Parathyroid adenoma (tissue), 2 donors: ENCODE measurements around the gene ENO1.
A peak's percentile ranks its signal among the peaks of the same experiment; 100 is the strongest.

ENCODE experiments used
- H2AFZ ChIP-seq: fragments of 300-600 bp; sonication (generic); one replicate; pipeline ENCODE4 v1.7.0; 2017; ENCODE audit warnings: antibody characterized with exemption, mild to moderate bottlenecking
- H3K27ac ChIP-seq: fragments of 300-600 bp; sonication (generic); one replicate; pipeline ENCODE4 v1.7.0; 2017
- H3K27me3 ChIP-seq: fragments of 300-600 bp; sonication (generic); one replicate; pipeline ENCODE4 v1.7.0; 2017; ENCODE audit warnings: low read length; ENCODE audit not compliant: control insufficient read depth, insufficient read depth
- H3K36me3 ChIP-seq: fragments of 300-600 bp; sonication (generic); one replicate; pipeline ENCODE4 v1.7.0; 2017; ENCODE audit warnings: low read length; ENCODE audit not compliant: control insufficient read depth, insufficient read depth
- H3K4me1 ChIP-seq: fragments of 300-600 bp; sonication (generic); one replicate; pipeline ENCODE4 v1.7.0; 2017; ENCODE audit warnings: control low read depth
- H3K4me2 ChIP-seq: fragments of 300-600 bp; sonication (generic); one replicate; pipeline ENCODE4 v1.7.0; 2017; ENCODE audit warnings: low read length
- H3K4me3 ChIP-seq: fragments of 300-600 bp; sonication (generic); one replicate; pipeline ENCODE4 v1.7.0; 2017; ENCODE audit warnings: low read depth, low read length
- H3K79me2 ChIP-seq: fragments of 300-600 bp; sonication (generic); one replicate; pipeline ENCODE4 v1.7.0; 2017; ENCODE audit warnings: control low read depth
- H3K9ac ChIP-seq: fragments of 300-600 bp; sonication (generic); one replicate; pipeline ENCODE4 v1.7.0; 2017; ENCODE audit warnings: mild to moderate bottlenecking
- H3K9me3 ChIP-seq: fragments of 300-600 bp; sonication (generic); one replicate; pipeline ENCODE4 v1.7.0; 2017; ENCODE audit warnings: low read length; ENCODE audit not compliant: control insufficient read depth
- CTCF ChIP-seq: fragments of 300-600 bp; sonication (generic); IDR thresholded peaks from one replicate; pipeline ENCODE4 v1.7.0; 2017; ENCODE audit warnings: antibody characterized with exemption, mild to moderate bottlenecking
- donor health status: primary hyperparathyroidism.

The ENO1 gene

DNA sequence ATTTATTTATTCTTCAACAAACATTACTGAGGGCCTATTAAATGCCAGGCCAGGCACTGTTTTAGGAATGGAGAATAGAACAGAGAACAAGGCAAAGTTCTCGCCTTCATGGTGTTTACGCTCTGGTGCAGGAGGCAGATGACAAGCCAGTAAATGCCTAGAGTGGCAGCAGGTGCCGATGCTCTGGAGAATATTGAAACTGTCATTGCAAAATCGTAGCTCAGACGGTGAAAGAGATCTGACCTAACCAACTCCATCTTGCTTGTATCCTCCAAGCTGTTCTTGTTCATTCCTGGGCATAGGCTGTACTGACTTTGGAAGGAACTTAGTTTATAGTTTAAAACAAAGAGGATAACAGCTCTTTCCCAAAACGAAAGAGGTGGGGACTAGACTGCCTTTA is 13.5 kb upstream of the ENO1 start:
- Histone ChIP-seq H3K27ac (no peak overlapping the region), H3K4me3 (no peak overlapping the region)
- TF ChIP-seq CTCF: no peak

DNA sequence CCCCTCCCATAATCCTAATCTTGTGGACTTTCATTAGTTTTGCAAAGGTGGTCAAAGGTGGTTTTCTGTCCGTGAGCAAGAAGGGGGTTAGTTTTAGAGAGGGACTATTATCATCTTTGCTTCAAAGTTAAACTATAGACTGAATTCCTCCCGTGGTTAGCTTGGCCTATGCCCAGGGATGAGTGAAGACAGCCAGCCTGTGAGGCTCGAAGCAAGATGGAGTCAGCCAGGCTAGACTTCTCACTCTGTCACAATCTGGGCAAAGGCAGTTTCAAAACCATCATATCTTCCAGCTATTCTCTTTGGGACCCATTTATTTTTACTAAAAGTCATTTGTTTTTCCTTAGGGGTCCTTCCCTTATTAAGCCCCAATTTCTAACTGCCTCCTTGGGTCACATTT is 12.9 kb upstream of the ENO1 start:
- H3K27ac ChIP-seq: no peak overlapping the region
- no peaks in the 10 kb centered on the region for H3K4me1 ChIP-seq
- no peak for TF ChIP-seq CTCF
- no peak overlapping the region for H3K4me2 ChIP-seq
- no peak overlapping the region for H2AFZ ChIP-seq
- H3K9me3 ChIP-seq: no peaks in the 10 kb centered on the region
- H3K79me2 ChIP-seq: no peaks in the 10 kb centered on the region
- no peak overlapping the region for H3K9ac ChIP-seq
- no peak overlapping the region for H3K4me3 ChIP-seq
- no peaks in the 10 kb centered on the region for H3K36me3 ChIP-seq
- no peaks in the 10 kb centered on the region for H3K27me3 ChIP-seq

More for the DNA sequence above, 13.5 kb upstream of the ENO1 start:
- no peaks in the 10 kb centered on the region for H3K9me3 ChIP-seq
- H3K9ac ChIP-seq: no peak overlapping the region
- H3K36me3 ChIP-seq: no peaks in the 10 kb centered on the region
- H2AFZ ChIP-seq: no peak overlapping the region
- no peaks in the 10 kb centered on the region for H3K79me2 ChIP-seq
- no peaks in the 10 kb centered on the region for H3K27me3 ChIP-seq
- no peak overlapping the region for H3K4me2 ChIP-seq
- no peaks in the 10 kb centered on the region for H3K4me1 ChIP-seq

DNA sequence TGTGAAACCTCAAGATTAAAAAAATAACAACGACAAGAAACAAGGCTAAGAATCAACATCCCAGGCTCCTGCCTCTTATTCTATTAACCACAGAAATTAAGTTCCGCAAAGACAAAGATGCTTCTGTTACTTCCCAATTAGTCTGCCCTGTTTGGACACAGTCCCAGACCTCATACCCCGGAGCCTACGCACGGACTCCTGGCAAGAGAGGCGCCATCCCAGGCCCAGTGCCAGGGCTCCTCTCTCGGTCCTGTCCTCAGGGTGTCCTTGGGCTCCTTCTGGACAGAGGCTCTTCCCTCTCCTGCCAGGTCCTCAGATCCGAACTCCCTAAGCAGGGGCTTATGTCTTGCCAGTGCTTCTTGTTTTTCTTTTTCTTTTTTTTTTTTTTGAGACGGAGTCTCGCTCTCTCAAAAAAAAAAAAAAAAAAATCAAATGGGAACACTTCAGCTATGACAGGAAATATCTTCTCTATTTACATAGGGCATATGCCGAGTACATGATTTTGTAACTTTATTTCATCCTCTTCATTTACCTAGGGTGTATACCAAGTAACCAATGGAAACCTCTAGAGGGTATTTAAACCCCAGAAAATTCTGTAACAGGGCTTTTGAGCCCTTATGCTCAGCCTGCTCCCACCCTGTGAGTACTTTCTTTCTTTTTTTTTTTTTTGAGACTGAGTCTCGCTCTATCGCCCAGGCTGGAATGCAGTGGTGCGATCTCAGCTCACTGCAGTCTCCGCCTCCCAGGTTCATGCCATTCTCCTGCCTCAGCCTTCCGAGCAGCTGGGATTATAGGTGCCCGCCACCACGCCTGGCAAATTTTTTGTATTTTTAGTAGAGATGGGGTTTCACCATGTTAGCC is 11.7 kb upstream of the ENO1 start:
- H3K79me2 ChIP-seq: no peaks in the 10 kb centered on the region
- peak overlapping the region; percentile 56 for H3K27ac ChIP-seq
- peak overlapping the region; percentile 66 for H2AFZ ChIP-seq
- no peaks in the 10 kb centered on the region for H3K9me3 ChIP-seq
- no peak for TF ChIP-seq CTCF
- no peak overlapping the region for H3K9ac ChIP-seq
- H3K4me1 ChIP-seq: no peaks in the 10 kb centered on the region
- no peaks in the 10 kb centered on the region for H3K36me3 ChIP-seq
- no peaks in the 10 kb centered on the region for H3K27me3 ChIP-seq
- H3K4me2 ChIP-seq: peak overlapping the region; percentile 50
- no peak overlapping the region for H3K4me3 ChIP-seq

DNA sequence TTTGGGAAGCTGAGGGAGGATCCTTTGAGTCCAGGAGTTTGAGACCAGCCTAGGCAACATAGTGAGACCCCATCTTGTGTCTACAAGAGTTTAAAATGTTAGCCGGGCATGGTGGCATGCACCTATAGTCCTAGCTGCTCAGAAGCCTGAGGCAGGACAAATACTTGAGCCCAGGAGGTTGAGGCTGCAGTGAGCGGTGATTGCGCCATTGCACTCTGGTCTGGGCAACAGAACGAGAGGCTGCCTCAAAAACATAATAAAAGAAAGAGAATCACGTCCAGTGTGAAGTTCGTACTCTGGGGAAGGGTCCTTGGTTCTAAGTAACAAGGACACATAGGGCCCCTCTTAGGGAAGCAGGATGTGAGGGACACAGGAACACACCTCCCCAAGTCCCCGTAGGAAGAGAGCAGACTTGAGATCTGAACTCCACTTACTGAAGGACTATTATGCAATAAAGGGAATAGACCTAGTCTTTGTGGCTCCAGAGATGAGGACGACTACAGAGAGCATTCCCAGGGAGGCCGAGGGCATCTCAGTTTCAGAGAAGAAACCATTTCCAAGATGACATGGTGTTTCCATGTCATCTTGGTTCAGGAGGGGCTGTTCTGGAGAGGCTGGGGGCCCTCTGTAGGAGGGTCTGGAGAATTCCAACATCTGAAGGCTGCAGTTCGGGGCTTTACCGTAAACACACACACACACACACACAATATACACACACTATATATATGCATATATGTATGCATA is 10.8 kb upstream of the ENO1 start:
- Histone ChIP-seq H3K79me2 (no peaks in the 10 kb centered on the region), H3K4me2 (no peak overlapping the region), H3K4me1 (no peaks in the 10 kb centered on the region), H3K36me3 (no peaks in the 10 kb centered on the region), H3K9me3 (no peaks in the 10 kb centered on the region), H3K9ac (no peak overlapping the region), H3K27me3 (no peaks in the 10 kb centered on the region), H3K27ac (no peak overlapping the region), H2AFZ (no peak overlapping the region), H3K4me3 (no peak overlapping the region)
- no peak for TF ChIP-seq CTCF
